AG09319 (cell line): ENCODE data around the gene RAD23A.

Experiments used
- DNase-seq: peaks from one replicate; pipeline ENCODE4 v3.0.0-alpha.2; 2010; ENCODE audit warnings: low read depth; ENCODE audit errors: extremely low read depth
- CTCF ChIP-seq: IDR thresholded peaks from 2 replicates; pipeline ENCODE4 v1.5.1; 2011; ENCODE audit warnings: low read depth, mild to moderate bottlenecking, inconsistent platforms, low read length, moderate library complexity

The RAD23A gene

DNA sequence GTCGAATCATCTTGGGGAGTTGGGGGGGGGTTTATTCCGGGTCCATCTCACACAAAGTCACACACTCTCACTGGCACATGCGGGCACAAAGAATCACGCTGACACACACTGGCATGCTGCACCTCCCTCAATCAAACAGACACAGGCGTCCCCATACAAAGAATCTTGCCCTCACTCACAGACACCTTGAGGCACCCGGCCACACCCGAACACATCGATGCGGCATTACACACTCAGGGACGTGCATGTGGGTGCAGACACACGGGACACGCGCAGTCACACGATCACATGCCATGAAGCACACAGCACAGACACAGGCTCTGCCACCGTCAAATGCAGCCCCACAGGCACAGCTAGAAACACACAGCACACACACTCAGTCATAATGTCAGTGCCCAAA lies 57.4 kb downstream of the RAD23A start:
- DNase-seq = no peak
- no peak for TF ChIP-seq CTCF
